A549 (cell line): Measurements from ENCODE around the gene AGAP3.

Experiments
- ESRRA ChIP-seq: fragments of 150-350 bp; IDR thresholded peaks from 2 replicates; pipeline ENCODE4 v1.6.1; 2014; ENCODE audit warnings: mild to moderate bottlenecking, low read length, borderline replicate concordance
- HDAC2 ChIP-seq: fragments of 200-600 bp; sonication (generic); IDR thresholded peaks from 2 replicates; pipeline ENCODE4 v1.6.1; 2016
- MYC ChIP-seq: IDR thresholded peaks from 2 replicates; pipeline ENCODE4 v1.6.1; 2012; ENCODE audit warnings: mild to moderate bottlenecking, inconsistent platforms, low read length, improper control_type of control experiment, borderline replicate concordance
- SMC3 ChIP-seq: fragments of >200 bp; sonication (Bioruptor Twin); formaldehyde crosslinking; IDR thresholded peaks from 3 replicates; pipeline ENCODE4 v1.6.1; 2018; ENCODE audit warnings: inconsistent platforms
- TF ChIP-seq, protein P1 (sequence below): fragments of >200 bp; sonication (Bioruptor Twin); formaldehyde crosslinking; IDR thresholded peaks from 3 replicates; pipeline ENCODE4 v1.5.1; 2016

DNA sequence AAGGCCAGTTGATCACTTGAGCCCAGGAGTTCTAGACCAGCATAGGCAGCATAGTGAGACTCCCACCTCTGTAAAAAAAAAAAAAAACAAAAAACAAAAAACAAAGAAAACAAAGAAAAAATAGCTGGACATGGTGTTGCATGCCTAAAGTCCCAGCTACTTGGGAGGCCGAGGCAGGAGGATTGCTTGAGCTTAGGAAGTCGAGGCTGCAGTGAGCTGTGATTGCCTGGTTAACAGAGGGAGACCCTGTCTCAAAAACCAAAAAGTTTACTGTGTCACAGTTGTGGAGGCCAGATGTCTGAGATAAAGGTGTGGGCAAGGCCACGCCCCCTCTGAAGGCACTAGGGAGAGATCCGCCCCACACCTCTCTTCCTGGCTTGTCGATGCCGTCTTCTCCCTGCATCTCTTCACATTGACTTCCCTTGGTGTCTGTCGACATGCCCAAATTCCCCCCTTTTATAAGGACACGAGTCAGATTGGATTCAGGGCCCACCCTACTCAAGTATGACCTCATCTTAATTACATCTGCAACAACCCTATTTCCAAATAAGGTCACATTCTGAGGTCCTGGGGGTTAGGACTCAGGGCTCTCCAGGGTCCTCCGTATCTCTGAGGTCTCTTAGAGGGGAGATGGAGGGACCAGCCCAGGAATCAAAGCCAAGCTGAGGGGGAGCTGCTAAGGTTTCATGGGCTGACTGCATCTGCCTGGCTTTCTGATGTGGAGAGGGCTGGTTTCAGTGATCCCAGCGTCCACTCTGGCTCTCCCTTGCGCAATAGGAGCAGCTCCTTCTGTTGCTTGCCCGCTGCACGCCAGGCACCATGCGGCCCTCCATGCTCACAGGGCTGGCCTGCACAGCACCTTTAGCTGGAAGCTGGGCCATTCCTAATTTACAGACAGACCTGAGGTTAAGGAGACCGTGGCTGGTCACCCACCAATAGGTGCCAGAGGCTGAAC is 23.1 kb downstream of the AGAP3 start:
- TF ChIP-seq ESRRA (no peak), SMC3 (no peak), HDAC2 (no peak), MYC (no peak)
- TF ChIP-seq, protein P1, sequence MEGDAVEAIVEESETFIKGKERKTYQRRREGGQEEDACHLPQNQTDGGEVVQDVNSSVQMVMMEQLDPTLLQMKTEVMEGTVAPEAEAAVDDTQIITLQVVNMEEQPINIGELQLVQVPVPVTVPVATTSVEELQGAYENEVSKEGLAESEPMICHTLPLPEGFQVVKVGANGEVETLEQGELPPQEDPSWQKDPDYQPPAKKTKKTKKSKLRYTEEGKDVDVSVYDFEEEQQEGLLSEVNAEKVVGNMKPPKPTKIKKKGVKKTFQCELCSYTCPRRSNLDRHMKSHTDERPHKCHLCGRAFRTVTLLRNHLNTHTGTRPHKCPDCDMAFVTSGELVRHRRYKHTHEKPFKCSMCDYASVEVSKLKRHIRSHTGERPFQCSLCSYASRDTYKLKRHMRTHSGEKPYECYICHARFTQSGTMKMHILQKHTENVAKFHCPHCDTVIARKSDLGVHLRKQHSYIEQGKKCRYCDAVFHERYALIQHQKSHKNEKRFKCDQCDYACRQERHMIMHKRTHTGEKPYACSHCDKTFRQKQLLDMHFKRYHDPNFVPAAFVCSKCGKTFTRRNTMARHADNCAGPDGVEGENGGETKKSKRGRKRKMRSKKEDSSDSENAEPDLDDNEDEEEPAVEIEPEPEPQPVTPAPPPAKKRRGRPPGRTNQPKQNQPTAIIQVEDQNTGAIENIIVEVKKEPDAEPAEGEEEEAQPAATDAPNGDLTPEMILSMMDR = no peak
